DMS114 treated with DMSO at 0.1 percent for 48 hours (cell line): ENCODE results near the gene ARHGEF4.

ENCODE experiments used
- DNase-seq: peaks from one replicate; lab custom pipeline; 2025; ENCODE audit not compliant: unreplicated experiment; lab: John Stamatoyannopoulos, UW

ARHGEF4 gene

GRCh38 chr2:130836501-130837174 is at the start of gene ARHGEF4:
ARHGEF4 (plus strand) TSS chr2:130836914; CDS start chr2:130836954, 40 bp downstream.
- DNase-seq: peak; percentile 4

- no peak for DNase-seq
These were observed 48.9 kb upstream of the ARHGEF4 start for GRCh38 chr2:130787841-130788240.

- no peak for DNase-seq
These were observed 46.4 kb upstream of the ARHGEF4 start for GRCh38 chr2:130790312-130790711.

GRCh38 chr2:130790804-130791616 is 45.7 kb upstream of the ARHGEF4 start:
- no peak for DNase-seq

- DNase-seq: no peak
These were observed 45.1 kb upstream of the ARHGEF4 start for GRCh38 chr2:130791617-130791939.

- no peak for DNase-seq
These were observed 41.3 kb upstream of the ARHGEF4 start for GRCh38 chr2:130795431-130795830.

GRCh38 chr2:130796290-130796689 is 40.4 kb upstream of the ARHGEF4 start:
- no peak for DNase-seq

GRCh38 chr2:130797493-130798435 is 39.0 kb upstream of the ARHGEF4 start:
- DNase-seq: peak; percentile 40

GRCh38 chr2:130798472-130799218 is 38.1 kb upstream of the ARHGEF4 start:
- DNase-seq: no peak

- DNase-seq: no peak
These were observed 37.4 kb upstream of the ARHGEF4 start for GRCh38 chr2:130799295-130799694.

GRCh38 chr2:130805613-130806012 is 31.1 kb upstream of the ARHGEF4 start:
- DNase-seq: no peak

- no peak for DNase-seq
These were observed 30.3 kb upstream of the ARHGEF4 start for GRCh38 chr2:130806370-130806769.

GRCh38 chr2:130807659-130808385 is 28.9 kb upstream of the ARHGEF4 start:
- DNase-seq: no peak

GRCh38 chr2:130808482-130809268 is 28.0 kb upstream of the ARHGEF4 start:
- no peak for DNase-seq

- no peak for DNase-seq
These were observed 26.2 kb upstream of the ARHGEF4 start for GRCh38 chr2:130810490-130810889.

- DNase-seq: no peak
These were observed 23.0 kb upstream of the ARHGEF4 start for GRCh38 chr2:130813722-130814121.

- DNase-seq: no peak
These were observed 21.6 kb upstream of the ARHGEF4 start for GRCh38 chr2:130814931-130815680.

- DNase-seq: no peak
These were observed 17.9 kb upstream of the ARHGEF4 start for GRCh38 chr2:130818809-130819208.

- DNase-seq: no peak
These were observed 17.5 kb upstream of the ARHGEF4 start for GRCh38 chr2:130819226-130819607.
